ENCODE data around the gene SPATA2L. TPM values are rescaled to one million over a fixed set of nuclear protein-coding genes. Genes with fewer than 3 reads are reported as not detected.

Gene SPATA2L
- total and polyA plus RNA-seq, 10 donors = 4.6 to 16.9 (median 10.3) TPM

GRCh38 chr16:89689142-89689541 lies 12.4 kb downstream of the SPATA2L start:
- peak; percentile 56 for DNase-seq
- TF ChIP-seq CTCF (IDR thresholded peaks at IDR 0.05 in 8 of 11, conservative IDR thresholded peaks at IDR 0.05 in 3 of 11) (no peak), POLR2AphosphoS5 (IDR thresholded peaks at IDR 0.05) (no peak), POLR2A (IDR thresholded peaks at IDR 0.05) (no peak)

GRCh38 chr16:89688395-89688794 lies 13.1 kb downstream of the SPATA2L start:
- TF ChIP-seq POLR2A (IDR thresholded peaks at IDR 0.05) (no peak), CTCF (IDR thresholded peaks at IDR 0.05 in 8 of 11, conservative IDR thresholded peaks at IDR 0.05 in 3 of 11) (no peak), POLR2AphosphoS5 (IDR thresholded peaks at IDR 0.05) (no peak)
- intact Hi-C loops (cut with DNase I; ENCODE audit: low total_unique reads) = no loop called here
- Histone ChIP-seq H3K4me3 (no peak overlapping the region), H3K9me3 (no peaks in the 10 kb centered on the region), H3K27ac (no peak overlapping the region), H3K36me3 (peaks cover 0 to 47% (median 31%) of the 10 kb centered on the region in 6 donors), H3K4me1 (peaks cover 7 to 33% (median 19%) of the 10 kb centered on the region in 6 donors), H3K27me3 (replicated peaks in 1 of 7) (no peaks in the 10 kb centered on the region)
- no peak for DNase-seq
- WGBS, 5 donors = 86 to 95% (median 90%) methylated on average over 5 of the region's 5 CpGs

More at GRCh38 chr16:89689142-89689541, 12.4 kb downstream of the SPATA2L start:
- WGBS, 5 donors = 94 to 97% (median 94%) methylated on average over 13 of the region's 13 CpGs
- intact Hi-C loops (cut with DNase I; ENCODE audit: low total_unique reads) = no loop called here
- H3K36me3 ChIP-seq = peaks cover 0 to 54% (median 39%) of the 10 kb centered on the region in 6 donors
- no peak overlapping the region for H3K27ac ChIP-seq
- H3K9me3 ChIP-seq = no peaks in the 10 kb centered on the region
- peaks cover 7 to 36% (median 19%) of the 10 kb centered on the region in 6 donors for H3K4me1 ChIP-seq
- H3K4me3 ChIP-seq = no peak overlapping the region
- H3K27me3 ChIP-seq (replicated peaks in 1 of 7) = no peaks in the 10 kb centered on the region

- peak overlapping the region; percentile 89 to 96 (median 92) for H3K27ac ChIP-seq
- H3K36me3 ChIP-seq = peaks cover 0 to 36% (median 21%) of the 10 kb centered on the region in 6 donors
- H3K27me3 ChIP-seq (replicated peaks in 1 of 7) = no peaks in the 10 kb centered on the region
- intact Hi-C loops (cut with DNase I; ENCODE audit: low total_unique reads) = no loop called here
- H3K9me3 ChIP-seq = no peaks in the 10 kb centered on the region
- no peak for DNase-seq
- WGBS, 5 donors = 14 to 23% (median 19%) methylated on average over 39 to 42 of the region's 42 CpGs
- H3K4me1 ChIP-seq = peaks cover 7 to 33% (median 19%) of the 10 kb centered on the region in 6 donors
- H3K4me3 ChIP-seq = peak overlapping the region; percentile 81 to 99 (median 97)
- TF ChIP-seq CTCF (IDR thresholded peaks at IDR 0.05 in 8 of 11, conservative IDR thresholded peaks at IDR 0.05 in 3 of 11) = no peak
- TF ChIP-seq POLR2AphosphoS5 (IDR thresholded peaks at IDR 0.05) = no peak
- no peak for TF ChIP-seq POLR2A (IDR thresholded peaks at IDR 0.05)
These were observed 14.2 kb downstream of the SPATA2L start for GRCh38 chr16:89687092-89687940.

GRCh38 chr16:89686520-89687091 lies 14.9 kb downstream of the SPATA2L start, which contains the start of gene CDK10:
CDK10 (plus strand) TSS chr16:89686689; CDS start chr16:89686711, 22 bp downstream.
- WGBS, 5 donors = 0 to 2% (median 0%) methylated on average over 30 to 67 of the region's 67 CpGs
- peak within 1 kb of the TSS; percentile 81 to 99 (median 97) for H3K4me3 ChIP-seq
- H3K9me3 ChIP-seq = no peaks in the 10 kb centered on the region
- DNase-seq = peak; percentile 95
- H3K36me3 ChIP-seq = peaks cover 0 to 29% (median 14%) of the 10 kb centered on the region in 6 donors
- H3K27me3 ChIP-seq (replicated peaks in 1 of 7) = no peaks in the 10 kb centered on the region
- intact Hi-C loops (cut with DNase I; ENCODE audit: low total_unique reads) = no loop called here
- peak; percentile 95 to 96 (median 96) for TF ChIP-seq POLR2AphosphoS5 (IDR thresholded peaks at IDR 0.05)
- TF ChIP-seq POLR2A (IDR thresholded peaks at IDR 0.05) = peak in 1 of 3 donors; percentile 54
- TF ChIP-seq CTCF (IDR thresholded peaks at IDR 0.05 in 8 of 11, conservative IDR thresholded peaks at IDR 0.05 in 3 of 11) = peak in 3 of 11 experiments; percentile 13 to 32 (median 27)
- H3K4me1 ChIP-seq = peaks cover 7 to 33% (median 19%) of the 10 kb centered on the region in 6 donors
- peak within 1 kb of the TSS; percentile 89 to 96 (median 92) for H3K27ac ChIP-seq
